Measurements from ENCODE around the gene CADM1. TPM values are rescaled to one million over a fixed set of nuclear protein-coding genes. Genes with fewer than 3 reads are reported as not detected.

The CADM1 gene
- total RNA-seq, 4 donors from 2014 or later: 1.2 to 2.5 (median 2.2) TPM

DNA sequence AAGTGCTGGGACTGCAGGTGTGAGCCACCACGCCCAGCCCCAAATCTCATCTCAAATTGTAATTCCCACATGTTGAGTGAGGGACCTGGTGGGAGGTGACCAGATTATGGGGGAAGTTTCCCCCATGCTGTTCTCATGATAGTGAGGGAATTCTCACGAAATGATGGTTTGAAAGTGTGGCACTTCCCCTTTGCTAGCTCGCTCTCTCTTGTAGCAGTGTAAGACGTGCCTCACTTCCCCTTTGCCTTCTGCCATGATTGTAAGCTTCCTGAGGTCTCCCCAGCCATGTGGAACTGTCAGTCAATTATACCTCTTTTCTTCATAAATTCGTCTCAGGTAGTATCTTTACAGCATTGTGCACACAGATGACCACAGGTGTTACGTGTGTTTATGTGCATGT is 357.8 kb downstream of the CADM1 start:
- Histone ChIP-seq H3K4me3 (no peak overlapping the region), H3K27me3 (no peaks in the 10 kb centered on the region), H3K27ac (no peak overlapping the region), H3K36me3 (no peaks in the 10 kb centered on the region), H3K9me3 (no peaks in the 10 kb centered on the region), H3K4me1 (peaks cover 0 to 7% of the 10 kb centered on the region in 2 donors)
- TF ChIP-seq CTCF (IDR thresholded peaks at IDR 0.05 in 4 of 5, conservative IDR thresholded peaks at IDR 0.05 in 1 of 5) (no peak), POLR2A (IDR thresholded peaks at IDR 0.05) (no peak)
- ATAC-seq (no peak), DNase-seq (no peak)
- in situ Hi-C loops (cut with MboI; ENCODE audit: low sequenced_read_pairs in 4 of 4): no loop called here
- intact Hi-C loops (cut with DNase I; ENCODE audit: low total_unique reads): no loop called here

DNA sequence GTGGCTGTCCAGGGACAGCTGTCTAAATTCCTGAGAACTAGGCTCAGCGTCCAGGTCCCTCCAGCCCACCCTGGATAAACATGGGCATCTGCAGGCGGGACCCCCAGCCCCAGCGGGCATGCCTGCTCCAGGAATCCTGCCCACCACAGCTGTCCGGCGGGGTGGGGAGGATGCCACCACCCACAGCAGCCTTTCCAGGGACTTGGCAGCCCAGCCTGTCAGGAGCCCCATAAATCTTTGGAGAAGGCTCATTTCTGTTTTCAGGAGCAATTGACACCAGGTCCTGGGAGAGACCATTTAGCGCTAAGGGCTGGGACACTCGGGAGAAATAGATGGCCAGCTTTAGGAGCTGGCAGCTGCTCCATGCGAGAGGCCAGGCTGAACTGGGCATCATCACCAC is 358.9 kb downstream of the CADM1 start:
- TF ChIP-seq CTCF (IDR thresholded peaks at IDR 0.05 in 4 of 5, conservative IDR thresholded peaks at IDR 0.05 in 1 of 5): no peak
- no peak for TF ChIP-seq POLR2A (IDR thresholded peaks at IDR 0.05)
- DNase-seq: no peak
- H3K4me1 ChIP-seq: peaks cover 0 to 7% of the 10 kb centered on the region in 2 donors
- in situ Hi-C loops (cut with MboI; ENCODE audit: low sequenced_read_pairs in 4 of 4): no loop called here
- ATAC-seq: no peak
- no peaks in the 10 kb centered on the region for H3K9me3 ChIP-seq
- no peaks in the 10 kb centered on the region for H3K27me3 ChIP-seq
- no peak overlapping the region for H3K4me3 ChIP-seq
- H3K27ac ChIP-seq: no peak overlapping the region
- no peaks in the 10 kb centered on the region for H3K36me3 ChIP-seq
- intact Hi-C loops (cut with DNase I; ENCODE audit: low total_unique reads): no loop called here

DNA sequence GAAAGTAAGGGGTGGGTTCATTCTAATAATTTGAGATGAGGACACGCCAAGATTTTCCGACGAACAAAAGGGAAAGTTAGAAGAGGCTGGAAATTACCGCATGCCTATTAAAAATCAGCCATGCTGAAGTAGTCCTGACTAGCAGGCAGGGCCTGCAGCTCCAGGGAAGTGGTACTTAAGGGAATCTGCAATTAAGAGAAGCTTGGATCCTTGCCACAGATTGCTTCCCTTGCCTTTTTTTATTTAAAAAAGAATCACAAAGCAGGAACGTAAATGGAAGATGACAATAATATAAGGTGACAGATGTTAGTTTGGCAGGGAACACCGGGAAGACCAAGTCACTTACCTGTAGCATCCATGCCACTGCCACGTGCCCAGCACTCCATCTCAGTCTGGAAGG is 359.3 kb downstream of the CADM1 start:
- Histone ChIP-seq H3K4me1 (peaks cover 0 to 7% of the 10 kb centered on the region in 2 donors), H3K36me3 (no peaks in the 10 kb centered on the region), H3K4me3 (no peak overlapping the region), H3K27ac (no peak overlapping the region), H3K9me3 (no peaks in the 10 kb centered on the region), H3K27me3 (no peaks in the 10 kb centered on the region)
- no peak for ATAC-seq
- no peak for TF ChIP-seq POLR2A (IDR thresholded peaks at IDR 0.05)
- no peak for TF ChIP-seq CTCF (IDR thresholded peaks at IDR 0.05 in 4 of 5, conservative IDR thresholded peaks at IDR 0.05 in 1 of 5)
- in situ Hi-C loops (cut with MboI; ENCODE audit: low sequenced_read_pairs in 4 of 4) (no loop called here), intact Hi-C loops (cut with DNase I; ENCODE audit: low total_unique reads) (no loop called here)
- no peak for DNase-seq

DNA sequence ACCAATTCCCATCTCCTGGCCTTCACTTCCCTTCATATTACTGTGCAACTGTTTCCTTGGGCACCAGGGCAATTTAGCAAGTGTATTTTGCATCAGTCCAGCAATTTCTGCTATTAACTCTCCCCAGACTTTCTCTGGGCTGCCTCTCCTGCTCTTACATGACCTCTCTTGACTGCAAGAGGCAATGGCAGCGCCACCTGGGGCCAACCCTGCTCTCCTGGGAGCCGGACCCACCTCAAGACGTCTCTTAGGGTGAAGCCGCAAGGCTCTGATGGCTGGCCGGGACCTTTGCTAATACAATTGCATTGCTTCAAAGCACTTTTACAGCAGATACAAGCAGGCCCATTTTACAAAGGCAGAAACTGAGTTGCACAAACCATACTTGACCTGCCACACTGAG is 360.2 kb downstream of the CADM1 start:
- in situ Hi-C loops (cut with MboI; ENCODE audit: low sequenced_read_pairs in 4 of 4) (no loop called here), intact Hi-C loops (cut with DNase I; ENCODE audit: low total_unique reads) (no loop called here)
- Histone ChIP-seq H3K27me3 (no peaks in the 10 kb centered on the region), H3K9me3 (no peaks in the 10 kb centered on the region), H3K27ac (no peak overlapping the region), H3K4me1 (peaks cover 0 to 7% of the 10 kb centered on the region in 2 donors), H3K36me3 (no peaks in the 10 kb centered on the region), H3K4me3 (no peak overlapping the region)
- no peak for ATAC-seq
- TF ChIP-seq CTCF (IDR thresholded peaks at IDR 0.05 in 4 of 5, conservative IDR thresholded peaks at IDR 0.05 in 1 of 5) (no peak), POLR2A (IDR thresholded peaks at IDR 0.05) (no peak)
- no peak for DNase-seq

All from gastrocnemius medialis (tissue), 4 donors.